ENCODE measurements around the gene CELF2. TPM values are rescaled to one million over a fixed set of nuclear protein-coding genes. Genes with fewer than 3 reads are reported as not detected.
"Not testable (repeated sequence)": the region's sequence is repeated elsewhere in the genome, so short reads cannot be mapped to it uniquely, and the experiment has no call there.

The CELF2 gene
- total and polyA plus RNA-seq, 12 donors, result 13.0 to 90.9 (median 80.9) TPM

DNA sequence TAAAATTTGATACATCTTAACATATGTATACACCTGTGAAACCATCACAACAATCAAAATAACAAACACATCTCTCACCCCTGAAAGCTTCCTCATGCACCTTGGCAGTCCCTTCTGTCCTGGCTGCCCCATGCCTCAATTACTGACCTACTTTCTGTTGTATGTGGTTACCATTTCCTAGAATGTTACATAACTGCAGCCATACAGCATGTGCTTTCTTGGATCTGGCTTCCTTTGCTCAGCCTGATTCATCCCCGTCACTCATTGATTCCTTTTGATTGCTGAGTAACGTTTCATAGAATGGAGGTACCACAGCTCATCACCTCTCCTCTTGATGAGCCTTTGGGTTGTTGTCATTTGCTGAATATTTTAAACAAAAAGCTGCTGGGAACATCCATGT is 165.3 kb downstream of the CELF2 start:
- 64 to 68% methylated on average over 2 of the region's 2 CpGs for WGBS, 2 donors
- Histone ChIP-seq H3K36me3 (peaks cover 0 to 37% (median 0%) of the 10 kb centered on the region in 9 donors), H3K4me1 (peaks cover 0 to 80% (median 48%) of the 10 kb centered on the region in 9 donors), H3K9me3 (peaks cover 0 to 16% (median 7%) of the 10 kb centered on the region in 11 donors), H3K4me3 (no peak overlapping the region), H3K27ac (peak overlapping the region in 4 of 10 donors; percentile 50 to 72 (median 56)), H3K27me3 (no peaks in the 10 kb centered on the region)
- TF ChIP-seq, protein P1, sequence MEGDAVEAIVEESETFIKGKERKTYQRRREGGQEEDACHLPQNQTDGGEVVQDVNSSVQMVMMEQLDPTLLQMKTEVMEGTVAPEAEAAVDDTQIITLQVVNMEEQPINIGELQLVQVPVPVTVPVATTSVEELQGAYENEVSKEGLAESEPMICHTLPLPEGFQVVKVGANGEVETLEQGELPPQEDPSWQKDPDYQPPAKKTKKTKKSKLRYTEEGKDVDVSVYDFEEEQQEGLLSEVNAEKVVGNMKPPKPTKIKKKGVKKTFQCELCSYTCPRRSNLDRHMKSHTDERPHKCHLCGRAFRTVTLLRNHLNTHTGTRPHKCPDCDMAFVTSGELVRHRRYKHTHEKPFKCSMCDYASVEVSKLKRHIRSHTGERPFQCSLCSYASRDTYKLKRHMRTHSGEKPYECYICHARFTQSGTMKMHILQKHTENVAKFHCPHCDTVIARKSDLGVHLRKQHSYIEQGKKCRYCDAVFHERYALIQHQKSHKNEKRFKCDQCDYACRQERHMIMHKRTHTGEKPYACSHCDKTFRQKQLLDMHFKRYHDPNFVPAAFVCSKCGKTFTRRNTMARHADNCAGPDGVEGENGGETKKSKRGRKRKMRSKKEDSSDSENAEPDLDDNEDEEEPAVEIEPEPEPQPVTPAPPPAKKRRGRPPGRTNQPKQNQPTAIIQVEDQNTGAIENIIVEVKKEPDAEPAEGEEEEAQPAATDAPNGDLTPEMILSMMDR (IDR thresholded peaks at IDR 0.05), result no peak
- intact Hi-C loops (cut with DNase I), result loop anchor here in 2 of 10 donors (5.0 kb wide), 1 partner anchor 79 kb away; no protein-coding TSS in a partner anchor
- ATAC-seq (no peak), DNase-seq (no peak)

DNA sequence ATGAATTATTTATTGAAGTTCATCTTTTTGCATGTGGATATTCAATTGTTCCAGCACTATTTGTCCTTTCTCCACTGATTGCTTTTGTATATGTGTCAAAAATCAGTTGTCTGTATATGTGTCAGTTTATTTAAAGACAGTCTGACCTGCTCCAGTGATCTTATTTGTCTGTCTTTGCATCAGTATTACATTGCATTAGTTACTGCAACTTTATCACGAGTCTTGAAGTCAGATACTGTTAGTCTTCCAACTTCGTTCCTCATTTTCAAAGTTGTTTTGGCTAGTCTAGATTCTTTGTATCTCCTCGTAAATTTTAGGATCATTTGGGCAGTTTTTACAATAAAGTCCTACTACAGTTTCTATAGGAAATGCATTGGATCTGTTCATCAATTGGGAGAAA is 166.4 kb downstream of the CELF2 start:
- ATAC-seq, result no peak
- intact Hi-C loops (cut with DNase I), result loop anchor here in 2 of 10 donors (5.0 kb wide), 1 partner anchor 78 kb away; no protein-coding TSS in a partner anchor
- Histone ChIP-seq H3K27ac (peak overlapping the region in 2 of 10 donors; percentile 7 to 50), H3K4me3 (no peak overlapping the region), H3K36me3 (peaks cover 0 to 37% (median 0%) of the 10 kb centered on the region in 9 donors), H3K4me1 (peaks cover 0 to 76% (median 44%) of the 10 kb centered on the region in 9 donors), H3K9me3 (peaks cover 0 to 16% (median 7%) of the 10 kb centered on the region in 11 donors), H3K27me3 (no peaks in the 10 kb centered on the region)
- TF ChIP-seq, protein P1 (IDR thresholded peaks at IDR 0.05), result no peak
- DNase-seq, result no peak
- WGBS, 2 donors, result 66 to 67% methylated on average over 3 of the region's 3 CpGs

DNA sequence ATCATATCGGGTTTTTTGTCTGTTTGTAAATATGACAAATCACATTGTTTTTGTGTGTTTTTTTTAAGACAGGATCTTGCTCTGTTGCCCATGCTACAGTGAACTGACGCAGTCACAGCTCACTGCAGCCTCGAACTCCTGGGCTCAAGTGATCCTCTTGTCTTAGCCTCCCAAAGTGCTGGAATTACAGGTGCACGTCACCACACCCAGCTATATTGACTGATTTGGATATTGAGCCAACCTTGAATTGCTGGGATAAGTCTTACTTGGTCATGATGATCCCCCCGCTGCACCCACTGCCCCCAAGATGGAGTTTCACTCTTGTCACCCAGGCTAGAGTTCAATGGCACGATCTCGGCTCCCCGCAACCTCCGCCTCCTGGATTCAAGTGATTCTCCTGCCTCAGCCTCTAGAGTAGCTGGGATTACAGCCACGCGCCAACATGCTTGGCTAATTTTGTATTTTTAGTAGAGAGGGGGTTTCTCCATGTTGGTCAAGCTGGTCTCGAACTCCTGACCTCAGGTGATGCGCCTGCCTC is 167.5 kb downstream of the CELF2 start:
- H3K27me3 ChIP-seq; H3K27ac ChIP-seq; DNase-seq; H3K4me3 ChIP-seq; ATAC-seq; intact Hi-C loops (cut with DNase I): not testable (repeated sequence)
- Histone ChIP-seq H3K4me1 (peaks cover 0 to 76% (median 49%) of the 10 kb centered on the region in 9 donors), H3K36me3 (peaks cover 0 to 37% (median 0%) of the 10 kb centered on the region in 9 donors), H3K9me3 (peaks cover 0 to 16% (median 7%) of the 10 kb centered on the region in 11 donors)
- 94 to 95% methylated on average over 13 of the region's 13 CpGs for WGBS, 2 donors

DNA sequence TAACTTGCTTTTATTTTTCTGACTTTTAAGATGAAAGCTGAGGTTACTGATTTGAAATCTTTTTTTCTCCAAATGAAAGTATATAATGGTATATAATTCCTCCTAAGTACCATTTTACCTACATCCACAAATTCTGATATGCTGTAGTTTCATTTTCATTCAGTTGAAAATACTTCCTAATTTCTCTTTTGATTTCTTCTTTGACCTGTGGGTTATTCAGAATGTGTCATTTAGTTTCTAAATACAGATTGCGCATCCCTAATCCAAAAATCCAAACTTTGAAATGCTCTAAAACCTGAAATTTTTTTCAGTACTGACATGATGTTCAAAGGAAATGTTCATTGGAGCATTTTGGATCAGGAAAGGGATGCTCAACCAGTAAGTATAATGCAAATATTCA is 168.7 kb downstream of the CELF2 start:
- intact Hi-C loops (cut with DNase I), result no loop called here
- ATAC-seq (no peak), DNase-seq (no peak)
- Histone ChIP-seq H3K27me3 (no peaks in the 10 kb centered on the region), H3K4me3 (no peak overlapping the region), H3K9me3 (peaks cover 0 to 16% (median 7%) of the 10 kb centered on the region in 11 donors), H3K27ac (no peak overlapping the region), H3K4me1 (peaks cover 0 to 76% (median 53%) of the 10 kb centered on the region in 9 donors), H3K36me3 (peaks cover 0 to 27% (median 0%) of the 10 kb centered on the region in 9 donors)
- TF ChIP-seq, protein P1 (IDR thresholded peaks at IDR 0.05), result no peak
- WGBS, 2 donors, result 96 to 98% methylated on average over 1 of the region's 1 CpG
